ENCODE results near the gene CAPN6. TPM values are rescaled to one million over a fixed set of nuclear protein-coding genes. Genes with fewer than 3 reads are reported as not detected.

The CAPN6 gene
- total RNA-seq, 3 donors from 2014 or later (not counting 1 experiment from before 2014, with no cell fraction given) = not detected

DNA sequence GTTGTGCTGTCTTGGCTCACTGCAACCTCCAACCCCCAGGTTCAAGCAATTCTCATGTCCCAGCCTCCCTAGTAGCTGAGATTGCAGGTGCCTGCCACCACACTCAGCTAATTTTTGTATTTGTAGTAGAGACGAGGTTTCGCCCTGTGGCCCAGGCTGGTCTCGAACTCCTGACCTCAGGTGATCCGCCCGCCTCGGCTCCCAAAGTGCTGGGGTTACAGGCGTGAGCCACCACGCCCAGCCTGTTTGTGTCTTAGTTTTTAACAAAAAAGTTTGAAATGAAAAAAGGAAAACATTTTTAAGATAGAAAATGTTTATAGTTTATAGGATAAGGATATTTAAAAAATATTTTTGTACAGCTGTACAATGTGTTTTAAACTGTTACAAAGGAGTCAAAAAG is 62.4 kb downstream of the CAPN6 start:
- Histone ChIP-seq H3K27ac (ENCODE audit: low read length) (no peak overlapping the region), H3K36me3 (ENCODE audit: control insufficient read depth, insufficient read depth, low read length) (no peaks in the 10 kb centered on the region), H3K27me3 (ENCODE audit: control insufficient read depth, insufficient read depth, low read length) (no peaks in the 10 kb centered on the region), H3K9me3 (ENCODE audit: control insufficient read depth, insufficient read depth, low read length) (no peaks in the 10 kb centered on the region), H3K4me3 (ENCODE audit: low read length) (no peak overlapping the region), H3K4me1 (ENCODE audit: control insufficient read depth, insufficient read depth, low read length) (no peaks in the 10 kb centered on the region)
- Mint-ChIP-seq H3K4me3 (no peak overlapping the region), H3K27me3 (ENCODE audit: low read depth in 2 of 2) (peaks cover 0 to 24% of the 10 kb centered on the region in 2 donors), H3K27ac (no peak overlapping the region), H3K36me3 (no peaks in the 10 kb centered on the region), H3K4me1 (no peaks in the 10 kb centered on the region), H3K9me3 (peaks cover 2% of the 10 kb centered on the region in 2 donors)
- no peak for TF ChIP-seq CTCF (IDR thresholded peaks at IDR 0.05)
- ATAC-seq = no peak
- WGBS (ENCODE audit: insufficient coverage) = 83% methylated on average over 8 of the region's 8 CpGs
- intact Hi-C loops (cut with micrococcal nuclease) = no loop called here
- DNase-seq = no peak

GRCh38 chrX:111200327-111200726 is 70.0 kb downstream of the CAPN6 start:
- H3K27me3 Mint-ChIP-seq (ENCODE audit: low read depth in 2 of 2) = peaks cover 0 to 42% of the 10 kb centered on the region in 2 donors
- H3K4me3 Mint-ChIP-seq = no peak overlapping the region
- H3K27ac Mint-ChIP-seq = no peak overlapping the region
- H3K9me3 Mint-ChIP-seq = no peaks in the 10 kb centered on the region
- Histone ChIP-seq H3K27me3 (ENCODE audit: control insufficient read depth, insufficient read depth, low read length) (no peaks in the 10 kb centered on the region), H3K9me3 (ENCODE audit: control insufficient read depth, insufficient read depth, low read length) (no peaks in the 10 kb centered on the region), H3K4me1 (ENCODE audit: control insufficient read depth, insufficient read depth, low read length) (no peaks in the 10 kb centered on the region), H3K27ac (ENCODE audit: low read length) (no peak overlapping the region), H3K4me3 (ENCODE audit: low read length) (no peak overlapping the region), H3K36me3 (ENCODE audit: control insufficient read depth, insufficient read depth, low read length) (no peaks in the 10 kb centered on the region)
- H3K4me1 Mint-ChIP-seq = no peaks in the 10 kb centered on the region
- 85% methylated on average over 2 of the region's 3 CpGs for WGBS (ENCODE audit: insufficient coverage)
- ATAC-seq = no peak
- no peak for DNase-seq
- no peaks in the 10 kb centered on the region for H3K36me3 Mint-ChIP-seq
- TF ChIP-seq CTCF (IDR thresholded peaks at IDR 0.05) = no peak
- intact Hi-C loops (cut with micrococcal nuclease) = no loop called here

- DNase-seq = no peak
- no CpG with 5 or more reads among the region's 2 CpGs for WGBS (ENCODE audit: insufficient coverage)
- peaks cover 0 to 42% of the 10 kb centered on the region in 2 donors for H3K27me3 Mint-ChIP-seq (ENCODE audit: low read depth in 2 of 2)
Observed at GRCh38 chrX:111199505-111199904, 70.8 kb downstream of the CAPN6 start.

More at GRCh38 chrX:111199505-111199904, 70.8 kb downstream of the CAPN6 start:
- no peaks in the 10 kb centered on the region for H3K4me1 ChIP-seq (ENCODE audit: control insufficient read depth, insufficient read depth, low read length)
- no peak for ATAC-seq
- H3K27ac ChIP-seq (ENCODE audit: low read length) = no peak overlapping the region
- no peak overlapping the region for H3K27ac Mint-ChIP-seq
- H3K4me3 Mint-ChIP-seq = no peak overlapping the region
- TF ChIP-seq CTCF (IDR thresholded peaks at IDR 0.05) = no peak
- no peaks in the 10 kb centered on the region for H3K36me3 ChIP-seq (ENCODE audit: control insufficient read depth, insufficient read depth, low read length)
- intact Hi-C loops (cut with micrococcal nuclease) = no loop called here
- H3K36me3 Mint-ChIP-seq = no peaks in the 10 kb centered on the region
- H3K4me1 Mint-ChIP-seq = no peaks in the 10 kb centered on the region
- H3K9me3 Mint-ChIP-seq = no peaks in the 10 kb centered on the region
- H3K4me3 ChIP-seq (ENCODE audit: low read length) = no peak overlapping the region
- no peaks in the 10 kb centered on the region for H3K9me3 ChIP-seq (ENCODE audit: control insufficient read depth, insufficient read depth, low read length)
- no peaks in the 10 kb centered on the region for H3K27me3 ChIP-seq (ENCODE audit: control insufficient read depth, insufficient read depth, low read length)

Other genes with a start within 250 kb of the CAPN6 start
- gene PAK3, start 174.3 kb downstream of the CAPN6 start, total RNA-seq = not detected
- gene DCX, start 141.7 kb upstream of the CAPN6 start, total RNA-seq = not detected
- not detected for gene SERTM2, start 241.2 kb upstream of the CAPN6 start, total RNA-seq

All from natural killer cell (primary cell).